ENCODE measurements around the gene CXCL17. TPM values are rescaled to one million over a fixed set of nuclear protein-coding genes. Genes with fewer than 3 reads are reported as not detected.

Gene CXCL17
- total RNA-seq, 1 experiment from 2014 or later = not detected

DNA sequence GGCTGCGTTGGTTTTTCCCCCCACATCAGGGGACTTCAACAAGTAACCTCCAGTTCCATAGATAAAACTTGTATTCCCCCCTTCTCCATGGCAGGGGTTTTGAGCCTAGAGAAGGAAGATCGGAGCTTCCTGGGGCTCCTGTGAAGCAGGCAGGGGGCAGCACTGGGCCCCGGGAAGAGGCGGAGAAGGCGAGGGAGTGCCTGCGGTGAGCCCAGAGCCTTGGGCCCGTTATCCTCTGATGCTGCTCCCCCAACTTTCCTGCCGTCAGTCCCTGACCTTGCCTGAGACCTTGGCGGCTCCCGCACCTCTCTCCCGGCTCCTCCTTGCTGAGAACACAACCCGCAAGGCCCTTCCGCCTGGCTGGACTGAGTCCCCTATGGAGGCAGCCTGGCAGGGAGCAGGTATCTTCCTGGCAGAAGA is 18.0 kb downstream of the CXCL17 start:
- no peak for DNase-seq (ENCODE audit: low read depth)

DNA sequence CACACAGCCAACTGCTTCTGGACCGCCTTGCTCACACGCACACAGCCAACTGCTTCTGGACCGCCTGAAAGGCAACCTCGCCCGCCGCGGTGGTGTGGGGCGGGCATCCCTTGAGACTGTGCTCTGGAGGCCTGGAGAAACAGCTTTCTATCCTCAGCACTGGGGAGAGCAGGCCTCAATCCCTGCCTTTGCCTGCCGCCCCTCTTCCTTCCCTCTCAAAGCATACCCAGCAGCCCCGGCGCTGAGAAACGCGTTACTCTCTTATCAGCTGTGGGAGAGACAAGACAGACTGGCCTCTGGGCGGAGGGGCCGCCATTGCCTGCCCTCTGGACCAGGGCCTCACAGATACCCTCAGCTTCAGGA is 18.4 kb downstream of the CXCL17 start:
- no peak for DNase-seq (ENCODE audit: low read depth)

DNA sequence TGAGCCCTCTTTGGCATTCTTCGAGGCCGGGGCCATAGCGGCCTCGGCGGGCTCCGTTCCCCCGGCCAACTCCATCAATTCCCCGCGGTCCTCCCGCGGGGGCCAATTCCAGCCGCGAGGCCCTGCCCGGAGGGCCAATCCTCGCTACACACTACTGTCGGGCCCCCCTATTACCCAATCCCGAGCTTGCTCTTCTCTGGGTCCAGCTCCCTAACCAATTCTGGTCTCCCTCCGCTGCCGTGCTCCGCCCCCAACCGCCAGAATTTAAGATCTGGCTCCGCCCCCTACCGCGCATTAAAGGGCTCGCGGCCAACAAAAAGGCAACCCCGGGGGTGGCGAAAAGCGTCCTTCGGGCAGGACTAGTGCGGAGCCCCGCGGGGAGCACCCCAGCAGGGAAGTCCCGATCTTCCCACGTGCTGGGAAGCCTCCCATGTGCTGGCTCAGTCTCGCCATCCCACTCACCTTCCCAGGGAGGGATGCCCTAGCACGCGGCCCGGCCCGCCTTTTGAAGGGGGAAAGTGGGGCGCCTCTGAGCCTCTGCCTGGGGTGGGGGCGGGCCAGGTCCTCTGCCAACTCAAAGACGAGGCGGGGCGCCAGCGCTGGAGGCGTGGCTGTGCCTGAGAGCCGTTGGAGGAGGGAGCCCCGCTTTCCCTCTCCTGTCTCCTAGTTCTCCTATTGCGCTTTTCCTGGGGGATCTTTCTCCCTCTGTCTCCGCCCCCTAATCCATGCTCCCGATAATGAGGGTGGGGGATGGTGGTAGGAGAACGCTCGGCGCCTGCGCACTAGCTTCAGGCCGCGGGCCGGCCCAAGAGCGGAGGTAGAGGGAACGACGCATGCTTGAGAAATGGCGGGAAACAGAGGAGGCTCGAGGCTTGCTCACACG is 19.0 kb downstream of the CXCL17 start:
- DNase-seq (ENCODE audit: low read depth) = peak; percentile 93

DNA sequence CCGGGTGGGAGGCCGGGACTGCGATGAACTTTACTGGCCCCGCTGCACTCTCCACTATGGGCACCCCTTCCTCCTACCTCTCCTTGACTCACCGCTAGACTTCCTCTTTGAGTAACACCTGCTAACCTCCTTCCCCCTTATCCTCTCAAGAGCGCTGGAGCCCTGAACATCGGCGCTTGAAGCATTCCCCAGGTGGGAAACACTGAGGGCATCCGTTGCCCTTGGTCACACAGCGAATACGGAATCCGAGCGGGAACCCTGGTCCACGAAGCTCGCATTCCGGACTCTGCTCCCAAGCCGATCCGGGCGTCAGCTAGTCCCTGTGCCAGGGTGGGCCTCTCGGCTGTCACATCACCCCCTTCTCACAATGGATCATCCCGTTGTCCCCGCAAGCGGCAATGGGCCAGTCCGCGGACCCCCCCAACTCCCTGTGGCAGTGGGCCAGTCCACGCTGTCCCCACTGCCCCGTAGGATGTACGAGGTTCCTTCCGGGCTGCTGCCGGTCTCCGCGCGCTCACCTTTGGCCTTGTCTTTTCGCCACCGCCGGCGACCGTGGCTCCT is 19.8 kb downstream of the CXCL17 start:
- no peak for DNase-seq (ENCODE audit: low read depth)

DNA sequence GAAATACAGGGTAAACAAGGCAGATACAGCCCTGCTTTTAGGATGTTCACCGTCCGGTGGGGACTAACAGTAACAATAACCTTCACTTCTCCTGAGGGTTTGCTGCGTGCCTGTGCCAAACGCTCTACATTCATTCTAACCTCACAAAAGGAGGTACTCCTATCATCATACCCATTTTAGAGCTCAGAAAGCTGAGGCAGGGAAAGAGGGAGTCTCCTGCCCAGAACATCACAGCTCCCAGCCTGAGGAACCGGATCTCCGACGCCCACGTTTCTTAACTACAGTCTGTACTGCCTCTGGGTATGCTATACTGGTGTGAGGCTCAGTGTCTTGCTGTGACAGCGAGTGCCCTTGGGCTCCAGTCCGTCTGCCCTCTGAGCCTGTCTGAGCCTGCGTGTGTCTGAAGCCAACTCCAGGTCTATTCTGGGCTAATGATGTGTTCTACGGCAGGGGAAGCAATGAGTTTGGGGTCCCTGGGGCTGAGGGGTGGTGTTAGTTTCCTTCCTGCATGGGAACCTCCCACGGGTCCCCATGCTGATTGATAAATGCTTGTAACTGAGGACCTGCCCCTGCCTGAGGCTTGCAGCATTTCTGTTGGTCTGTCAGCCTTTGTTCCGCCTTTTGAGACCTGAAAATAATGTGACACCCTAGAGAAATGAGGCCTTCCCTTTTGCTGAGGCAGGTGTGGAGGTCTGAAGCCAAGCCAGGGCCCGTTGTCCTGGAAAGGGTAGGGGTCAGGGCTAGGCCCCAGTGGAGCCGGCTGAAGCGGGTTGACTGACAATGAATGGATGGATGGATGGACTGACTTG is 20.4 kb downstream of the CXCL17 start:
- no peak for DNase-seq (ENCODE audit: low read depth)

DNA sequence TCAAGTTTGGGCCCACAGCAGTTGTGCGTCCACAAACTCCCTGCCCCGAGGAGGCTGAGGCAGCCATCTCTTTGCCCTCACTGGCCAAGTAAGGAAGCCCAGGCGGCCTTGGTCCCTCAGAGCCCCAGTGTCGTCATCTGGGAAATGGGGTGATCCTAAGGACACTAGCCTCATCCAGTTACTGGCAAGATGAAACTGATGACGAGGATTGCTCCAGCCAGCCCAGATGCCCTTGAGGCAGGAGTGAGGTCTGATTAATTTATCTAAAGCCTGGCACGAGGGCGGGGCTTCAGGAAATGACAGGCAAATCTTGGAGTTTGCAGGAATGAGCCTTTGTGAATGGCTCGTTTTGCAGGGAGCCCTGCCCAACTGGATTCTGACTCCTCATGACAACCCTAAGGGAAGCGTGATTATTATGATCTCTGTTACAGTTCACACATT is 21.1 kb downstream of the CXCL17 start:
- peak; percentile 85 for DNase-seq (ENCODE audit: low read depth)

DNA sequence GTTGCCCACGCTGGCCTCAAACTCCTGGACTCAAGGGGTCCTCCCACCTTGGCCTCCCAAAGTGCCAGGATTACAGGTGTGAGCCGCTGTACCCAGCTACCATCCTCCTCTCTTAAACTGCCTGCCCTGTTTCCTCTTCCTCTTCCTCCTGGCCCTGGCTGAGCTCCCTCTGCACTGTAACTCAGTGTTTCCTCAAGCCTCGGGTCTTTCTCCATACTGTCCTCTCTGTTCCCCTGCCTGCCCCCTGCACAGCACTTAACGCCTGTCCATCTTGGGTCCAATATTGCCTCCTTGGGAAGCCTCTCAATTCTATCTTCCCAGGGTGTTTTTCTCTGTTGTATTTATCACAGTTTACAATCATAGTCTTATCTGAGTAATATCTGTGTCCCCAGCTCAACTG is 21.6 kb downstream of the CXCL17 start:
- no peak for DNase-seq (ENCODE audit: low read depth)

DNA sequence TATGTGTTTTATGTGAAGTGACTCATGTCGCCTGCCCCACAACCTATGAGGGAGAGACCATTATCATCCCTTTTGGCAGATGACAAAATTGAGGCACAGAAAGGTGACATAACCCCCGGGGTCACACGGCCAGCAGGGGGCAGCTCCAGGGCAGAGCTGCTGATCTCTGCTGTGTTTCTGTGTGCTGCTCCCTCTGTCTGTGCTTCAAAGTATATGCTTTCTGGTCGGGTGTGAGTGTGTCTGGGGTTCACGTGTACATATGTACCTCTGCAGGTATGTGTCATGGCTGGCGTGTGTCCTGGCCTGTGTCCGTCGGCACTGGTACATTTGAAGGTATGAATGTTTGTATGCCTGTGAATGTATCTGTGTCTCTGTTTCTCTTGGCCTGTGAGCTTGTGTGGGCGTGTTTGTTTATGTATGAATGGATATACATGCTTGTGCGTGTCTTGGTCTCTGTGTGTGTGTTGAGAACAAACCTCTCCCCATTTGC is 22.6 kb downstream of the CXCL17 start:
- DNase-seq (ENCODE audit: low read depth) = peak; percentile 43

DNA sequence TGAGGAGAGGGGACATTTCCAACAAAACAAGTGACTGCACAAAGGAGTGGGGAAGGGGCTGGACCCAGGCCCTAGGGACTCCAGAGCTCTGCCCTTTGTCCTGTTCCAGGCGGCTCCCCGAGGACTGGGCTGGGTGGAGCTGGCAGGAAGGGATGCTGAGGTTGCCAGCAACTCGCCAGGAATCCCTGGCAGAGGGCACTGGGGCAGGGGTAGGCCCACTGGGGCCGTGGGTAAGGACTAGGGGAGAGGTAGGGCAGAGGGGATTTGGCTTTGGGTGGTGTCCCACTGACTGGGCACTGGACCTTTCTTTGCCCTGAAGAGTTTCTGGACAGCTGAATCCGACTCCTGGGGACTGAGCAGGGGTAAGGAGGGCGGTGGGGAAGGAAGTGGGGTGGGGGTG is 23.4 kb downstream of the CXCL17 start:
- DNase-seq (ENCODE audit: low read depth) = no peak

DNA sequence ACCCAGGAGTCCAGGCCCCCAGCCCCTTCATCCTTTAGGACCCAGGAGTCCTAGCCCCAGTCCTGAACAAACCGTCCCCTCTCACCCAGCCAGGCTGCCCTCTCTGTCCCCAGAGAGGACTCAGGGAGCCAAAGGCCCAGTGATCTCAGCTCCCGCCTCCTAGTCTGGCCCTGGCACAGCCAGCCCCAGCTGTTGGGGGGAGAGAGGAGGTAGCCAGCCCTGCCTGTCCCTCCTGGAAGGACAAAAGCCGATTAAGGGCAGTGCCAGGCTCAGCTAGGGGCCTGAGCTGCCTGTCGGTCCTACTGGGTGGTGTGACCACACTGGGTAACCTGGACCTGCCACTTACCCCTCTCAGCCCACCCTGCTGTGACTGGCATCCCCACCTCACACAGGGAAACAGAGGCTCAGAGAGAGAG is 30.1 kb downstream of the CXCL17 start:
- no peak for DNase-seq (ENCODE audit: low read depth)

DNA sequence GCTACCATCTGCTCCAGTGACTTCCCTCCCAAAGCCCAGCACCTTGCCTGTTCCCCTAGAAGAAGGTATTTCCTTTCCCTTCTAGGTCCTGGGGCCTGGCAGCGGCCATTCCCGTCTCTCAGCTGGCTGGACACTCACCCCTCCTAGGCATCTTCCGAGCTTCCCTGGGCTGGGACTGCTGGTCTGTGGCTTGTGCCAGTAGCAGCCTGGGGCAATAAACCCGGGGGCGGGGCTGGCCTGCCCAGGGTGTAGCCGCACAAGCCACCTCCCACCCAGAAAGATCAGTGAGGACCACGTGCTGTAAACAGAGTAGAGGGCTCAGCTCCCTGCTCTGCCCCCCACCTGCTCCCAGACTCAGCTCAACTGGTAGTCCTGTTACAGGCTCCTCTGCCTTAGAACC is 30.5 kb downstream of the CXCL17 start:
- peak; percentile 31 for DNase-seq (ENCODE audit: low read depth)

DNA sequence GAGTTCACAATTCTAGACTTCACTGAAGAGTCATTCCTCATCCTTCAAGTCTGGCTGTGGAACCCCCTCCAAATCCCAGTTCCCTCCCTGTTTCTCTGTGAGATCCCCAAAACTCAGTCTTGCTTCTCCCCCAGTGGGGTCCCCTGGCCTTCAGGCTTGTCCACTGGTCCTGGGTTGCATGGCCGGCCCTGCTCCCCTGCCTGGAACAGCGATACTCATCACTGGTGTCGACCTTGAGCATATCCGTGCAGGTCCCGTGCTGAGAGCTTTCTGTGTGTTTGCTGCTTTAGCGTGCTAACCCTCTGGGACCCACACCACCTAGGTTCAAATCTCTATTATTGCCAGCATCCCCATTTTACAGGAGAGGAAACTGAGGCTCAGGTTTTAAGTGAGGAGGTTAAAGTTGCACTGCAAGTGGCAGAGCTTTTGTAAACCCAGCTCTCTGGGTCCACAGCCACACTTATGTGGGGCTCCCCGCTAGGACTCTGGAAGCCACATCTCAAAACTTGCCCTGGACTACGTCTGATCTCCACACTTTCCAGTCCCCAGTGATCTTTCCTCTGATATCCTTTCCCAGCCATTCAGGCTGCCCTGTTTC is 31.1 kb downstream of the CXCL17 start:
- DNase-seq (ENCODE audit: low read depth) = no peak

DNA sequence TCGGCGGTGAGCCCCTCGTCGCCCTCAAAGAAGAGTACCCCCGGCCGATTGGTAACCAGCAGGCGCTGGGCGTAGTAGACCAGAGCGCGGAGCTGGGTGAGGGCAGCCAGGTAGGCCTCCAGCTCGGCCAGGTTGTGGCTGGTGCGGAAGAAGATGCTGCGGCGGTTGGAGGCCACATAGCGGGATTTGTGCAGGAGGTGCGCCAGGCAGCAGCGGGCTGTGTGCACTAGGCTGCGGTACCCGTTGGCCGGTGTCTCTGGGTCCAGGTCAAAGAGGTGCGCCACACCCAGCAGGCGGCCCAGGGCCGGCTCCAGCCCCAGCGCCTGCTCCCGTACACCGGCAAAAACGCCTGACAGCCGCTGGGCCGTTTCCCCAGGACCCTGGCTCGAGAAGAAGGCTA is 32.4 kb downstream of the CXCL17 start:
- DNase-seq (ENCODE audit: low read depth) = no peak

DNA sequence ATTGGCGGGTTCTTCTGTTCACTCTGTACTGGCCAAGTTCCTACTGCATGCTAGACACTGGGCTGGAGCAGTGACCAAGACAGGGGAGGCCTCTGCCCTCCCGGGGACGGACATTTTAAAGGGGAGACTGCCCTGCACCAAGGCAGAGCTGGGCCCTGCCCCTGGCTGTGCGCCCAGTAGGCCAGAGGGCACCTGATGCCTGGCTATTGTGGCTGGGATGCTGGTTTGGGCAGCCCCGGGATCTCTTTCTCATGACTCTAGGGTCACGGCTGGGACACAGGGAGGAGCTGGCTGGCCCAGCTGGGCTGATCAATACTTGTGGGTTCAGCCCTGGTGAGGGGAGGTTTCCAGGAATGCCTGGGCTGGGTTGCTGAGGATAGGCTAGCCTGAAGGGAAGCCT is 33.3 kb downstream of the CXCL17 start:
- no peak for DNase-seq (ENCODE audit: low read depth)

DNA sequence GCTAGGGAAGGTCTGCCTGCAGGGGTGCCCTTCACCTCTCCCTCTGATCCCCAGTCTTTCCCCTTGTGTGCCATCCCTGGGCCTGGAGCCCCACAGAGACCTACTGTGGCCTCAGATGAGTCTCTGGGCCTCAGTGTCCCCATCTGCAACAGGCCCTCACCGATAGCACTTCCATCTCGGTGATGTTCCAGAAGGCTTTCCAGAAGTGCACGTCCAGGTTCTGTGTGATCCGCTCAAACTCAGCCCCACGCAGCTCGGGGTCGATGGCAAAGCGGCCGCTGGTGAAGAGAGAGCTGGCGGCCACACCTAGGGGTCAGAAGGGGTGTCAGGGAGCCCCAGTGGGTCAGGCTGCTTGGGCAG is 35.0 kb downstream of the CXCL17 start:
- DNase-seq (ENCODE audit: low read depth) = no peak

DNA sequence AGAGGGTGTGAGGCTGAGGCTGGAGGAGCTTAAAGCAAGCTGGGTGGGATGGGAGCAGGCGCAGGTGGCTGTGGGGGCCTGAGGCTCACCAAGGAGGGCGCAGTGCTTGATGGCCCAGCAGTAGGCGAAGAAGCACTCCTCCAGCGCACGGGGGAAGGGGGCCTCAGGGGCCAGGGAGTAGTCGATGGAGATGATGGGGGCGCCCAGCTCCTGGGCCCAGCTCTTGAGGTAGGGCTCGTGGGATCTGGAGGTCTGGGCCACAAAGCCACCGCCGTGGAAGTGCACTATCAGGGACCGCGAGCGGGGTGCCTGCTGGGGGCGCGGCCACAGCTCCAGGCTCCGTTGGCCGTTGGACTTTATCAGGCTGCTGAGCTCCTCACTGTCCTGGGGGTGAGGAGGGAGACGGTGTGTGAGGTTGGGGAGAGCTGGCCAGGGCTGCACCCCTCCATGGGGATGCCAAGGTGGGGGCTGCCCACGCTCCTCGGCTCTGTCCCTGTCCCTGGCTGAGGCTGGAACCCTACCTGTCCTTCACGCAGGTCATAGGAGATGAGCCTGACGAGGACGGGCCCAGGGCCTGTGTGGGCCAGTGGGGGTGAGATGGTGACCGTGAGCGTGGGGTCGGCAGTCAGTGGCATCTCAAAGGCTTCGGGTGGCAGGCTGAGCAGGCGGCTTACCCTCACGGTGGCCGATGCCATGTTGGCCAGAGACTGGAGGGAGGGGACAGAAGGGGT is 35.5 kb downstream of the CXCL17 start:
- DNase-seq (ENCODE audit: low read depth) = no peak

DNA sequence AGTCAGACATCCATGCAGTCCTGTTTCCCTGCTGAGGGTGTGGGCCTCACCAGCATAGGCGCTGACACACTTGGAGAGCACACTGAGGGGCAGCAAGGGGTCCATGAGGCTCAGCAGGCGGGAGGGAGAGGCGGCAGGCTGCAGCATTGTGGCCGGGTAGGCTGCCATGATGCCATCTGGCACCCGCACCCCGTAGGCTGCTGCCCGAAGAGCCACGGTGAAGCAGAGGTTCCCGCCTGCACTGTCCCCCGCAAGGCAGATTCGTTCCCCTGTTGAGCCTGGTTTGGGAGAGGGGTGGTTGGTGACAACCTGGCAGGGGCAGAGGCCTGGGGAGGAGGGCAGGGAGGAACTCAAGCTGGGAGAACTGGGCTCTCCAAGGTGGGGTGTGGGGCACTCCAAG is 36.6 kb downstream of the CXCL17 start:
- DNase-seq (ENCODE audit: low read depth) = no peak

DNA sequence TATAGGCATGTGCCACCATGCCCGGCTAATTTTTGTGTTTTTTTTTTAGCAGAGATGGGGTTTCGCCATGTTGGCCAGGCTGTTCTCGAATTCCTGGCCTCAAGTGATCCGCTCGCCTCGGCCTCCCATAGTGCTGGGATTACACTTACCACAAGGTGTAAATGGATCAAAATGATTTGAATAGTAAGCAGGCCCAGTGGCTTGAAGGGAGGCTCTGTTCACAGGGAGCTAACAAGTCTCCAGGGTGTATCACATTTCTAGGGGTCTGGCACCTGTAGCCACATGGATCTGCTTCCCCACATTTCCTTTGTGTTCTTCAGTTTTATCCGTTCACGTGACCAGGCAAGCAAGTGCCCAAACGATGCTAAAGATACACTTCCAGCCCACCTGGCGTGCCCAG is 39.2 kb downstream of the CXCL17 start:
- no peak for DNase-seq (ENCODE audit: low read depth)

DNA sequence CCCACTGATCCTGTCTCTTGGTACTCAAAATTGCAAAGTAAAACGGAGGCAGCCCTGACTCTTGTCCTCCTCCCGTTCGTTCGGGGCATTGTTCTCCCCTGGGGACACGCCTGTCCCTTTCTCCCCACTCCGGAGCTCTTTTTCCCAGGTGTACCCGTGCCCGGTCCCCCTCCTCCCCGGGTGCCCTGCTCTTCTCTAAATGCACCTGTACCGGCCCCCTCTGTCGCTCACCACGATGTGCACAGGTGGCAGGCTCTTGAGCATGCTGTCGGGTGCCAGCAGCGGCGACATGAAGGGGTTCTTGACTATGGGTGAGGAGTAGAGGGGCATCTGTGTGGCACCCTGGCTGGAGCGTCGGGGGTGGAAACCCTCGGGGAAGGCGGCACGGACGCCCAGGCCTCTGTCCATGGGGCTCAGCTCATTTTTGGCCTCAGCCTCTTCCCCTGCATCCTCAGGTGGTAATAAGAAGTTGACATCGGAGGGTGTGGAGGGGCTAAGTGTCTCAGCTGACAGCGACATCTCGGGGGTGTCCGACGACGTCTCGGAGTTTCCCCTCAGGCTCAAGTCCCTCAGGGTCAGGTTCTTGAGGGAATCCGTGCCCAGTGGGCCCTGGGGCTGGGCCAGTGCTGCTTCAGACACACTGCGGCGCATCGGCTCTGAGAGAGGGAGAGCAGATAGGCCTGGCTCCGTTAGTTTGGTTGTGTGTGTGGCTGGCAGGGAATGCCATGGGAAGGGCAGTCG is 40.2 kb downstream of the CXCL17 start:
- DNase-seq (ENCODE audit: low read depth) = no peak

DNA sequence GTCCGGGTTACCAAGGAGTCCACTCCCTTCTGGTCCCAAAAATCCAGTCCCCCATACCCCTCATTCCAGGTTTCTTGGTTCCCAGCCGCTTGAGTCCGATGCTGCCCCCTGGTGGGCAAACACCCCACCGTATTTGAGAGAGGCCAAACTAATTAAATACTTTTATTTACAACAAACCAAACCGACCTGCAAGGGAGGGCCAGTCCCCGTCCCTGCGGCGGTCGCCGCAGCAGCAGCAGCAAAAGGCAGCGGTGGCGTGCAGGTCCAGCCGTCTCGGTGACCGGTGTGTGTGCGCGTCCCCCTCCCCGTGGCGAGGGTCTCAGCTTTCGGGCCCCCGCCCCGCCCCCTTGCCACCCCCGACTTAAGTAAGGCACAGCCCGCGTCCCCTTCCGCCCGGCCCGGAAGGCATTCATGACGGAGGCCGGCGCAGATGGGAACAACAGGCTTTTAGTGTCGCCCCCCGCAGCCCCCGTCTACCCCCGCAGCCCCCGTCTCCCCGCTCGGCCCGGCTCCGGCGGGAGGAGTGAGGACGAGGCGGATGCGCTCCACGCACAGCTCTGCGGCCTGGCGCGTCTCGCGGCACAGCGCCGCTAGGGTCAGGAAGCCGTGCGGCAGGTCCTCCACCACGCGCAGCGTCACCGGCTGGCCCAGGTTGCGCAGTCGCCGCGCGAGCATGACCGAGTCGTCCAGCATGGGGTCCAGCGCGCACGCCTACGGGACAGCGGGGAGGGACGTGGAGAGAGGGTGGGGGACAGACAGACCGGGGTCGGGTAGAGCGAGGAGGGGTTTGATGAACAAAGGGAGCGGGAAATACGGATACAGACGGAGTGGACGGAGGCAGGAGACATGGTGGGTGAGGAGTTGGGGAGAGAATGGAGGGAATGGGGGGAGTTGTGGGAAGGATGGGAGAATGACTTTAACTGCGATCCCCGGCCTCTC is 41.1 kb downstream of the CXCL17 start:
- DNase-seq (ENCODE audit: low read depth) = peak; percentile 58

All from RPMI7951 (cell line).